Heart left ventricle (tissue), 13 donors: ENCODE measurements around the gene ZNF362.

Experiments
- POLR2A ChIP-seq, 2 donors: fragments of 450-650 bp; IDR thresholded peaks; one replicate each; pipeline ENCODE4 v1.6.1; 2017; ENCODE audit warnings: antibody characterized with exemption in 2 of 2, mild to moderate bottlenecking in 2 of 2, moderate library complexity in 2 of 2
- TF ChIP-seq, protein P1 (sequence below), 12 donors: fragments of 200-600 bp; sonication (generic) in 4 of 12; IDR thresholded peaks; one replicate each; pipeline versions ENCODE4 v1.5.0 to v1.8.0; 2018 to 2022; ENCODE audit warnings: antibody characterized with exemption in 12 of 12, mild to moderate bottlenecking in 5 of 12
- donor health status: ischemic (EF 13 %, LVEDD 7.1; RV severe dilation, severe dysfunction).
- donor health status: DM: no; HTN: yes; CAD: no.
- donor health status: DM: no; HTN: no; CAD: no.
- donor health status: ischemic (EF 25% LVEDD 6.9; RV normal size, moderate dysfunction).
- donor health status: ischemic (EF 25% LVEDD 5.7; RV mildly dilated, moderate dysfunction).
- donor health status: ischemic (EF 35%, LVEDD 5.7; RV mildly dilated, moderate dysfunction).
- donor health status: nonischemic (EF 11% LVEDD 7.7; RV severe dilation, severe dysfunction).
- donor health status: DM: yes; HTN: yes; CAD: no.
- donor health status: PGD.
- donor health status: ischemic (EF 29% LVEDD 5.4; RV normal size, mild dysfunction).
- donor health status: nonischemic (EF 23%, LVEDD 6.1; RV moderate dilation, normal function).

DNA sequence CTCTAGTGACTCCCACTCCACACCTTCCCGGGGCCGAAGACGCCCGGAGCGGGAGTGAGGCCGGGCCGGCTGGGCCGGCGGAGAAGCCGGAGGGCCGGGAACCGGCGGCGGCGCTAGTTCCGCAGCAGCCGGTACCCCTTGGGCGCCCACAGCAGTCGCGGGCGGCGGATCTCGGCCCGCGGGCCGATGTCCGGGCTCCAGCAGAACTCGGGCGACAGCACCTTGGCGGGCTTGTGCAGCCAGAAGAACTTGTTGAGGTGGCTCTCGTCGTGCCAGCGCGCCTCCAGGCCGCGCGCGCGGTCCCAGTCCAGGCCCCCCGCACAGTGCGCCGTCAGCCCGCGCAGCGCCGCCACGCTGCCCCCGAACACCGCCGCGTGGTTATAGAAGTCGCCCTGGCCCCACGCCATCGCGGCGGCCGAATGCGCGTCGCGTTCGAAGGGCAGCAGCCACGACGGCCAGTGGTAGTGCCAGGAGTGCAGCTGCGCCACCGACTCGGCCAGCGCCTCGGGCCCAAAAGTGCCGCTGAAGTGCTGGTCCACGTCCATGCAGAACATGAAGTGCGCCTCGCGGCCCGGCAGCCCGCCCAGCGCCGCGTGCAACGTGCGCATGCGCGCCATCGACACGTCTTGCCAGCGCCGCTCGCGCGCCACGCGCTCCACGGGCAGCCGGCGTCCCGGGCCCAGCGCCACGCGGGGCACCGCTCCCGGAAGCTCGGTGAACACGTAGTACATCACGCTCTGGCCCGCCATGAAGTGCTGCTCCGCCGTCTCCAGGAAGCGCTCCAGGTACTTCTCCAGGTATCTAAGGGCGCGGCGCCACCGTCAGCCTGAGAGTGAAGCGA is 50.6 kb downstream of the ZNF362 start:
- TF ChIP-seq POLR2A (IDR thresholded peaks at IDR 0.05): no peak
- TF ChIP-seq, protein P1, sequence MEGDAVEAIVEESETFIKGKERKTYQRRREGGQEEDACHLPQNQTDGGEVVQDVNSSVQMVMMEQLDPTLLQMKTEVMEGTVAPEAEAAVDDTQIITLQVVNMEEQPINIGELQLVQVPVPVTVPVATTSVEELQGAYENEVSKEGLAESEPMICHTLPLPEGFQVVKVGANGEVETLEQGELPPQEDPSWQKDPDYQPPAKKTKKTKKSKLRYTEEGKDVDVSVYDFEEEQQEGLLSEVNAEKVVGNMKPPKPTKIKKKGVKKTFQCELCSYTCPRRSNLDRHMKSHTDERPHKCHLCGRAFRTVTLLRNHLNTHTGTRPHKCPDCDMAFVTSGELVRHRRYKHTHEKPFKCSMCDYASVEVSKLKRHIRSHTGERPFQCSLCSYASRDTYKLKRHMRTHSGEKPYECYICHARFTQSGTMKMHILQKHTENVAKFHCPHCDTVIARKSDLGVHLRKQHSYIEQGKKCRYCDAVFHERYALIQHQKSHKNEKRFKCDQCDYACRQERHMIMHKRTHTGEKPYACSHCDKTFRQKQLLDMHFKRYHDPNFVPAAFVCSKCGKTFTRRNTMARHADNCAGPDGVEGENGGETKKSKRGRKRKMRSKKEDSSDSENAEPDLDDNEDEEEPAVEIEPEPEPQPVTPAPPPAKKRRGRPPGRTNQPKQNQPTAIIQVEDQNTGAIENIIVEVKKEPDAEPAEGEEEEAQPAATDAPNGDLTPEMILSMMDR (IDR thresholded peaks at IDR 0.05): no peak
